OCI-LY7 (cell line): ENCODE data around the gene OR6B1. TPM values are rescaled to one million over a fixed set of nuclear protein-coding genes. Genes with fewer than 3 reads are reported as not detected.
A peak's percentile ranks its signal among the peaks of the same experiment; 100 is the strongest.

Source experiments
- BruUV-seq: library from RNA; stranded (reverse); fragments of 400-500 nt; replicated peaks from 2 replicates; lab custom pipeline; 2021; lab: Mats Ljungman, UMichigan
- CTCF ChIA-PET: fragments of 300-600 bp; sonication (Branson Sonifier 250); formaldehyde crosslinking; loops from one replicate; lab custom pipeline; 2022; ENCODE audit warnings: antibody characterized with exemption; ENCODE audit not compliant: unreplicated experiment; lab: Charles Lee
- POLR2A ChIA-PET: fragments of 300-600 bp; sonication (Branson Sonifier 250); formaldehyde crosslinking; loops from one replicate; lab custom pipeline; 2022; ENCODE audit warnings: antibody characterized with exemption; lab: Charles Lee
- DNase-seq: peaks from one replicate; pipeline ENCODE4 v3.0.0-alpha.2; 2015; ENCODE audit warnings: low spot score
- H2AFZ ChIP-seq: fragments of 200-600 bp; sonication (generic), shearing (Covaris generic); 2 replicates; pipeline ENCODE4 v1.6.1; 2014; ENCODE audit warnings: mild to moderate bottlenecking, antibody characterized with exemption, low read length, moderate library complexity
- H3K27ac ChIP-seq: fragments of 200-600 bp; sonication (generic); 2 replicates; pipeline ENCODE4 v1.5.1; 2014; ENCODE audit warnings: mixed run types, low read depth, mild to moderate bottlenecking, moderate library complexity, low read length, inconsistent platforms; ENCODE audit not compliant: poor library complexity, severe bottlenecking
- H3K36me3 ChIP-seq: fragments of 200-600 bp; sonication (generic); 2 replicates; pipeline ENCODE4 v1.6.1; 2014; ENCODE audit warnings: mild to moderate bottlenecking, antibody characterized with exemption, low read length, moderate library complexity, mixed read lengths; ENCODE audit not compliant: insufficient read depth
- H3K4me1 ChIP-seq: fragments of 200-600 bp; sonication (generic); 2 replicates; pipeline ENCODE4 v1.5.1; 2014; ENCODE audit warnings: mild to moderate bottlenecking, low read length; ENCODE audit not compliant: insufficient read depth, poor library complexity, severe bottlenecking
- H3K4me2 ChIP-seq: fragments of 200-600 bp; sonication (generic); 2 replicates; pipeline ENCODE4 v1.6.1; 2014; ENCODE audit warnings: mild to moderate bottlenecking, low read length
- H3K4me3 ChIP-seq: fragments of 200-600 bp; sonication (generic); 2 replicates; pipeline ENCODE4 v1.5.1; 2014; ENCODE audit warnings: mild to moderate bottlenecking, low read depth, low read length; ENCODE audit not compliant: poor library complexity, severe bottlenecking
- H3K79me2 ChIP-seq: fragments of 200-600 bp; sonication (generic); 2 replicates; pipeline ENCODE4 v1.6.1; 2016; ENCODE audit warnings: low read depth, mild to moderate bottlenecking, low read length, moderate library complexity, mixed read lengths; ENCODE audit not compliant: insufficient read depth
- H3K9me2 ChIP-seq: fragments of 200-600 bp; sonication (generic); 2 replicates; pipeline ENCODE4 v1.6.1; 2016; ENCODE audit warnings: mild to moderate bottlenecking, low read length, mixed read lengths; ENCODE audit not compliant: insufficient read depth
- H3K9me3 ChIP-seq: fragments of 200-600 bp; sonication (generic); 2 replicates; pipeline ENCODE4 v1.6.1; 2014; ENCODE audit warnings: mild to moderate bottlenecking, mixed run types, low read length, mixed read lengths
- H4K20me1 ChIP-seq: fragments of 200-600 bp; sonication (generic); 2 replicates; pipeline ENCODE4 v1.6.1; 2014; ENCODE audit warnings: mild to moderate bottlenecking, antibody characterized with exemption, low read length, moderate library complexity, mixed read lengths; ENCODE audit not compliant: insufficient read depth
- CTCF ChIP-seq: fragments of 200-600 bp; sonication (generic); conservative IDR thresholded peaks from 2 replicates; pipeline ENCODE4 v1.5.1; 2014; ENCODE audit warnings: mild to moderate bottlenecking, antibody characterized with exemption, low read length, moderate library complexity, mixed read lengths
- EZH2phosphoT487 ChIP-seq: fragments of 200-600 bp; sonication (generic); IDR thresholded peaks from 2 replicates; pipeline ENCODE4 v1.6.1; 2018; ENCODE audit warnings: low read depth, borderline replicate concordance, mild to moderate bottlenecking, mixed run types, antibody characterized with exemption, low read length, moderate library complexity, mixed read lengths
- intact Hi-C: fragments of 100-400 bp; cut with micrococcal nuclease; formaldehyde crosslinking; loops from one replicate; pipeline ENCODE4 v1.10.0; 2022; ENCODE audit not compliant: unreplicated experiment
- total RNA-seq, 2 experiments: library from RNA; depleted of rRNA in 1 of 2; stranded (reverse); fragments of >200 nt in 1 of 2; shearing (Covaris generic) in 1 of 2; gene quantifications; 2 replicates each; pipeline ENCODE4 v1.2.3, GENCODE V29; 2014 to 2022

The OR6B1 gene
- total RNA-seq, 2 experiments from 2014 or later = not detected

GRCh38 chr7:144027070-144027469, 26.9 kb downstream of the OR6B1 start:
- Histone ChIP-seq H2AFZ (no peak overlapping the region), H3K9me3 (no peaks in the 10 kb centered on the region), H3K79me2 (no peaks in the 10 kb centered on the region), H3K9me2 (no peaks in the 10 kb centered on the region), H3K4me3 (no peak overlapping the region), H3K36me3 (no peaks in the 10 kb centered on the region), H3K4me1 (no peaks in the 10 kb centered on the region), H3K27ac (no peak overlapping the region), H3K4me2 (no peak overlapping the region), H4K20me1 (no peaks in the 10 kb centered on the region)
- TF ChIP-seq EZH2phosphoT487 (no peak), CTCF (peak; percentile 33; the same call in 1 of the 2 replicates)
- intact Hi-C loops = no loop called here
- no peak for DNase-seq
- ChIA-PET CTCF (no interaction called here), POLR2A (no interaction called here)
- no TSS peak for BruUV-seq

DNA sequence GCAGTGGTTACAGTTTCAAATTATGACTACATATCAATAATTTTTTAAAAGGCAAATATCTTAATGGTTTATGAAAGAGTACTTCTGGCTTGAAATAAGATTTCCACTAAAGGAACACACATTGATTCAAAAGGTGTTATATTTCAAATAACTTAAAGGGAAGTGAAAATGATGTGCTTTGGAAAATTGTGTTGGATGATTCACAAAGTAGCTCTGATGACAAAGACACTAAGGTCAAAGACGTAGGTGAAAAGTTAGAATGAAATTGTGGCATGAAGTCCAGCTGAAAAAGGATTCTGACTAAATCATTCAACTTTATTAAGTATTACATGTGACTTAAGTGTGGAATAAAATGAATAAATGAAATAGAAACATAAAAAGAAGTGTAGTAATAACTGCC, 27.9 kb downstream of the OR6B1 start:
- intact Hi-C loops = no loop called here
- Histone ChIP-seq H3K4me3 (no peak overlapping the region), H3K79me2 (no peaks in the 10 kb centered on the region), H3K36me3 (no peaks in the 10 kb centered on the region), H3K4me2 (no peak overlapping the region), H3K9me3 (no peaks in the 10 kb centered on the region), H4K20me1 (no peaks in the 10 kb centered on the region), H3K9me2 (no peaks in the 10 kb centered on the region), H2AFZ (no peak overlapping the region), H3K27ac (no peak overlapping the region), H3K4me1 (no peaks in the 10 kb centered on the region)
- no peak for DNase-seq
- ChIA-PET CTCF (no interaction called here), POLR2A (no interaction called here)
- BruUV-seq = no TSS peak
- no peak for TF ChIP-seq CTCF
- TF ChIP-seq EZH2phosphoT487 = no peak

DNA sequence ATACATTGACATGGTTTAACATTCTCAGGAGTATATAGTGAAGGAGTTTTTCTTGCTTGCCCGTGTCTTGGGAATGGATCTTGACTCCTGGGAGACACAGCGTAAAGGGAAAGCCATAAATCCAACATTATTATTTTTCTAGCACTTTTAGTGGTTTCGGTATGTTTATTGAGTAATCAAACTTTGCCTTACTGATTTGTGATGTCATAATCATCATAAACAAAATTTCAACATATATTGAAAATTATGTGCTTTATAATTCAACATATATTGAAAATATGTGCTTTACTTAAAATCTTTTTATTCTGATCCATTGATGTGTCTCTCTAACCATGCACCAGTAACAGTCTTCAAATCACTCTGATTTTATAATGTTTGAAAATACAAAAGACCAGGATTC, 28.4 kb downstream of the OR6B1 start:
- no peak overlapping the region for H2AFZ ChIP-seq
- ChIA-PET CTCF (no interaction called here), POLR2A (no interaction called here)
- no TSS peak for BruUV-seq
- H3K27ac ChIP-seq = no peak overlapping the region
- no peak for TF ChIP-seq EZH2phosphoT487
- H4K20me1 ChIP-seq = no peaks in the 10 kb centered on the region
- no peaks in the 10 kb centered on the region for H3K79me2 ChIP-seq
- H3K9me3 ChIP-seq = no peaks in the 10 kb centered on the region
- H3K4me1 ChIP-seq = no peaks in the 10 kb centered on the region
- no peaks in the 10 kb centered on the region for H3K36me3 ChIP-seq
- intact Hi-C loops = no loop called here
- no peak overlapping the region for H3K4me2 ChIP-seq
- H3K9me2 ChIP-seq = no peaks in the 10 kb centered on the region
- no peak overlapping the region for H3K4me3 ChIP-seq
- no peak for DNase-seq
